Large intestine (tissue), 3 donors: ENCODE results near the gene HEATR5A. TPM values are rescaled to one million over a fixed set of nuclear protein-coding genes. Genes with fewer than 3 reads are reported as not detected.
"Not testable (repeated sequence)": the region's sequence is repeated elsewhere in the genome, so short reads cannot be mapped to it uniquely, and the experiment has no call there.

Experiments
- DNase-seq, 2 donors: peaks; one replicate each; pipeline versions ENCODE4 v3.0.0 to v3.0.0-alpha.2; 2013
- H3K27ac ChIP-seq: one replicate; pipeline ENCODE4 v1.5.1; 2013; ENCODE audit warnings: low read length
- H3K27me3 ChIP-seq: 2 replicates; pipeline ENCODE4 v1.6.1; 2013; ENCODE audit warnings: low read length; ENCODE audit not compliant: control insufficient read depth, insufficient read depth
- H3K36me3 ChIP-seq: 2 replicates; pipeline ENCODE4 v1.6.1; 2013; ENCODE audit warnings: low read length; ENCODE audit not compliant: control insufficient read depth, insufficient read depth
- H3K4me1 ChIP-seq: one replicate; pipeline ENCODE4 v1.6.1; 2013; ENCODE audit warnings: low read length; ENCODE audit not compliant: control insufficient read depth, insufficient read depth
- H3K4me3 ChIP-seq: one replicate; pipeline ENCODE4 v1.5.1; 2013; ENCODE audit warnings: low read length
- H3K9me3 ChIP-seq: one replicate; pipeline ENCODE4 v1.6.1; 2013; ENCODE audit warnings: mild to moderate bottlenecking, low read depth, low read length, moderate library complexity; ENCODE audit not compliant: control insufficient read depth
- WGBS: methylation state at CpG from one replicate; pipeline ENCODE4 v1.1.5; 2013; ENCODE audit warnings: low lambda C conversion rate; ENCODE audit not compliant: insufficient coverage; 5-methylcytosine and 5-hydroxymethylcytosine counted together
- polyA plus RNA-seq: library from polyadenylated mRNA; unstranded; fragments of 120-200 nt; gene quantifications from one replicate; pipeline ENCODE4 v1.2.1, GENCODE V29; 2013

HEATR5A gene
- polyA plus RNA-seq, 1 donor: 23.7 TPM

DNA sequence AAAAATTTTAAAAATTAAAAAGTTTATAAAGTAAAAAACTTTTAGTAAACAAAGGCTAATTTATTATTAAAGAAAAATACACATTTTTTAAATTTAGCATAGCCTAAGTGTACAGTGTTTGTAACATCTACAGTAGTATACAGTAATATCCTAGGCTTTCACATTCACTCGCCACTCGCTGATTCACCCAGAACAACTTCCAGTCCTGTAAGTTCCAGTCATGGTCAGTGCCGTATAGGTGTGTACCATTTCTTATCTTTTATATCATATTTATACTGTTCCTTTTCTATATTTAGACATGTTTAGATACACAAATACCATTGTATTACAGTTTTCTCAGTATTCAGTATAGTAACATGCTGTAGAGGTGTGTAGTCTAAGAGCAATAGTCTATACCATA lies 28.9 kb downstream of the HEATR5A start:
- Histone ChIP-seq H3K9me3 (no peaks in the 10 kb centered on the region), H3K27me3 (no peaks in the 10 kb centered on the region), H3K4me3 (no peak overlapping the region), H3K36me3 (peaks cover 27% of the 10 kb centered on the region), H3K27ac (no peak overlapping the region), H3K4me1 (no peaks in the 10 kb centered on the region)
- no peak for DNase-seq
- WGBS: 100% methylated on average over 2 of the region's 3 CpGs

DNA sequence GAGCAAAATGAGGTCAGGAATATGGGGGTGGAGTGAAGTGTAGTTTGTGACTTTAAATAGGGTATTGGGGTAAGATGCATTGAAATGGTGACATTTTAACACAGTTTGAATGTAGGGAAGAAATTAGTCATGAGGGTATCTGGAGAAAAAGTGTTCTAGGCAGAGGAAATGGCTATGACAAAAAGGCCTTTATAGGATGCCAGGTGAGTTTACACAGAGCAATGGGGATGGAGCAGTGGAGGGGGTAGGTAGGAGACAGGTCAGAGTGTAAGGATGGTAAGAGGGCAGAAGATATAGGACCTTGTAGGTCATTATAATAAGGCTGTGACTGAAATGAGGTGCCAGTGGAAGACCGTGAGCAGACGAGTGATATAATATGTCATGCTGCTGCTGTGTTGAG lies 30.4 kb downstream of the HEATR5A start:
- H3K36me3 ChIP-seq: peaks cover 24% of the 10 kb centered on the region

DNA sequence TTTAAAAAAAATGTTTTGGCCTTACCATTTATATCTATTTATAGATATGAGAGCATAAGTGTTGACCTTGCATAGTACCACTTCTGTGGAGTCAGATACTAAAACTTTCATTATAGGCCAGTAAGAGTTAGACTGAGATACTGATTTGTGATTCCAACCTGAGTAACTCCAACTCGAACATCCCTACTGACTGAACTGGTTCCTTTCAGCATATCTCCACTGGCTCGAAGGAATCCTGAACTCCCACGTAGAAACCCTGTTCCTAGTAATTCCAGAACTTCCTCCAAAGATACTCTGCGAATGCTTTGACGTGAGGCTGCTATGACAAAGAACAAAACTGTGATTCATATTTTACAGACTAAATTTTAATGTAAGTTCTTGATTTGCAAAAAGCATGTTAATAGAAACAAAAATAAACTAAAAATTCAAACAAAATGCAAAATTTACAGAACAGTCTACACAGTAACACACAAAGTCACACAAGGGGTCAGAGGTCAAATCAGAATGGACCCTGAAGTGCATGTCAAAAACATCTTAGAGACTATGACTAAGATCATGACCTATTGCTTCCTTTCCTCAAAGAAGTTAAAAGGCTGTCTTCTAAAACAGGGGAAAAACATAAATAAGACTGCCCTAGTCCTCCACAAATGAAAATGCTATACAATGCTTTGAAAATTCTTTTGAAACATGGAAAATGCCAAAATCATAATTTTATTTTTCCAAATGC lies 31.5 kb downstream of the HEATR5A start:
- H3K4me3 ChIP-seq: no peak overlapping the region
- H3K27me3 ChIP-seq: no peaks in the 10 kb centered on the region
- peaks cover 26% of the 10 kb centered on the region for H3K36me3 ChIP-seq
- no peaks in the 10 kb centered on the region for H3K9me3 ChIP-seq
- no peaks in the 10 kb centered on the region for H3K4me1 ChIP-seq
- no CpG with 5 or more reads among the region's 5 CpGs for WGBS
- peak in 1 of 2 donors; percentile 3 for DNase-seq
- no peak overlapping the region for H3K27ac ChIP-seq

More for the DNA sequence above, 30.4 kb downstream of the HEATR5A start:
- Histone ChIP-seq H3K4me3 (no peak overlapping the region), H3K9me3 (no peaks in the 10 kb centered on the region), H3K4me1 (no peaks in the 10 kb centered on the region), H3K27me3 (no peaks in the 10 kb centered on the region), H3K27ac (no peak overlapping the region)
- no peak for DNase-seq
- WGBS: 85% methylated on average over 2 of the region's 2 CpGs

DNA sequence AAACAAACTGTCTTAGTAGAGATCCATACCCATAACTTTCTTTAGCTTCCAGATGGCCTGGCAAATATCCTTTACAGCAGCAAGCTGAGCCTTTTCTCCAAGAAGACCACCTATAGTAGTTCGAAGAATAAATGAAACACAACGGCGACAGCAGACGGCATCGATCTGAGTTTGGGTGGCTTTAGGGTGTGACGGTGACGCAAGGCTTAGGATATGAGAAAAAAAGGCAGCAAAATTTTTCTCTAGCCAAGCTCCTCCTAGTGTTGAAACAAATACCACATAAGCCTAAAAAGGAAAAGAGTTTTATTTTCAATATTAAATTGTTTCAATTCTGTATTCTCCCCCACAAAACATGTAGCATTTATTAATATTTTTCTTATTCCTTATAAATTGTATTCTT lies 33.3 kb downstream of the HEATR5A start:
- Histone ChIP-seq H3K4me3 (no peak overlapping the region), H3K4me1 (no peaks in the 10 kb centered on the region), H3K9me3 (no peaks in the 10 kb centered on the region), H3K36me3 (peaks cover 30% of the 10 kb centered on the region), H3K27me3 (no peaks in the 10 kb centered on the region), H3K27ac (no peak overlapping the region)
- DNase-seq: no peak
- WGBS: 97% methylated on average over 6 of the region's 7 CpGs

DNA sequence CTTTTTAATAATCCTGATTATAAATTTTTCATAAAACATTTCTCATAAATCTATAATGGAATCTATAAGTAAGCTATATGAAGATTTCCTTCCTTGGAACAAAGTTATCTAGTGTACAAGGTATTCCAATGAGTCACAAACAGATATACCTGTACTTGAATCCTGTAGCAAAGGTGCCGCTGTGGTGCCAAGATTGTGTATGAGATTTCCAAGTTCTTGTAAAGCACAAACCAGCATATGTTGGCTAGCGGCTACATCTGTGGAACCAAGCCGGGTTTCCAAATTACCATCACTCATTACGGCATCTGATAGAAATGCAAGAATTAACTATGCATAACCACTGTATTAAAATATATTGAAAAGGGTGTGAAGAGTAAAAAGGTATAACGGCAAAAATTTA lies 34.1 kb downstream of the HEATR5A start:
- H3K36me3 ChIP-seq: peaks cover 27% of the 10 kb centered on the region
- H3K4me3 ChIP-seq: no peak overlapping the region
- no peak overlapping the region for H3K27ac ChIP-seq
- no peaks in the 10 kb centered on the region for H3K4me1 ChIP-seq
- WGBS: 100% methylated on average over 1 of the region's 5 CpGs
- no peaks in the 10 kb centered on the region for H3K27me3 ChIP-seq
- DNase-seq: no peak
- no peaks in the 10 kb centered on the region for H3K9me3 ChIP-seq

DNA sequence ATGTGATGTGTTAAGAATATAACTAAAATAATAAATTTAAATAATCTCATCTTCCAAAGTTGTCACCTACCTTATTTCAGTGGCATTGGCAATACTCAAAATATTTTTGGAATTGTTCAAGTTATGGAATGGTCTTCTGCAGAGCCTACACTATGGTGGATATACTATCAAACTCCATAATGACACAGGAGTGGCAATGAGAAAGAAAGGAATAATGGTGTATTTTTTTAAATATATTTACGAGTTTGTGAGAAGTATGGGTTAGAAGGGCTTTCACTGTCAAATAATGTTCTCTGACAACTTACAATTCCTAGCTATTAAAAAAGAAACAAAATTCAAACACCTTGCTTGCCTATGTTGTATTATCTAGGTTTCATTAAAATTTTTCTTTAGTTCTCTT lies 38.1 kb downstream of the HEATR5A start:
- Histone ChIP-seq H3K4me1 (no peaks in the 10 kb centered on the region), H3K36me3 (peaks cover 30% of the 10 kb centered on the region), H3K4me3 (no peak overlapping the region), H3K27me3 (no peaks in the 10 kb centered on the region), H3K27ac (no peak overlapping the region), H3K9me3 (no peaks in the 10 kb centered on the region)
- DNase-seq: no peak
- no CpG with 5 or more reads among the region's 1 CpG for WGBS

DNA sequence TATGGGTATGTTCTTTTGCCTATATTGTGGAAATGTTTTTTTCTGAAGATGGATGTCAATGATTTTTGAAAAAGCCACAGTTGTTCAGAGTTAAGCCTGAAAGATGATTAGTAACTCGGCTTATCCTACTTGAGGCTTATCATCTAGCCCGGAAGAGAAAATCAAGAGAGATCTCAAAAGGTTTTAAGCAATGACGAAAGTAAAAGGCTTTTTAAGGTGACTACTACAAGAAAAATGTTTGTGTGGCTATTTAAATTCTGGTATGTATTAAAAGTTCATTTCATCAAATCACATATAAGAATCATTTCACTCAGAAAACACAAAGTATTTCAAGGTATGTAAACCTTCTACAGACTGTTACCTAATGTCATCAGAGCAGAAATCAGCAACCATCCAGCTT lies 40.2 kb downstream of the HEATR5A start:
- H3K27ac ChIP-seq: no peak overlapping the region
- H3K4me3 ChIP-seq: no peak overlapping the region
- no peaks in the 10 kb centered on the region for H3K27me3 ChIP-seq
- no peaks in the 10 kb centered on the region for H3K4me1 ChIP-seq
- H3K36me3 ChIP-seq: peaks cover 32% of the 10 kb centered on the region
- WGBS: 94% methylated on average over 3 of the region's 3 CpGs
- DNase-seq: no peak
- no peaks in the 10 kb centered on the region for H3K9me3 ChIP-seq

DNA sequence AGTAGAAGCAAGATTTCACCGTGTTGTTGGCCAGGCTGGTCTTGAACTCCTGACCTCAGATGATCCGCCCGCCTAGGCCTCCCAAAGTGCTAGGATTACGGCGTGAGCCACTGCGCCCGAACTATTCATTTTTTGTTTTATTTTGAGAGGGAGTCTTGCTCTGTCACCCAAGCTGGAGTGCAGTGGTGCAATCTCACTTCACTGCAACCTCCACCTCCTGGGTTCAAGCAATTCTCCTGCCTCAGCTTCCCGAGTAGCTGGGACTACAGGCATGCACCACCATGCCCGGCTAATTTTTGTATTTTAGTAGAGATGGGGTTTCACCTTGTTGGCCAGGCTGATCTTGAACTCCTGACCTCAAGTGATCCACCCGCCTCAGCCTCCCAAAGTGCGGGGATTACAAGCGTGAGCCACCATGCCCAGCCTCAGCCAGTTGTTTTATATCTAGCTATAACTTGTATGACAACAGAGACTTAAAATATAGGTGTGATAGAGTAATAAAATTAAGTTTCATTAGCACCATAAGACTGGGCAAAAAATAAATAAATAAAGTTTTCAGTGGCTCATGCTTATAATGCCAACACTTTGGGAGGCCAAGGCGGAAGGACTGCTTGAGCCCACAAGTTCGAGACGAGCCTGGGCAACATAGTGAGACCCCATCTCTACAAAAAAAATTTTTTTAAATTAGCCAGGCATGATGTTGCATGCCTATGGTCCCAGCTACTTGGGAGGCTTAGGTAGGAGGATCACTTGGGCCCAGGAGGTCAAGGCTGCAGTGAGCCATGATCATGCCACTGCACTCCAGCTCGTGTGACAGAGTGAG lies 41.0 kb downstream of the HEATR5A start:
- not testable (repeated sequence) for H3K27me3 ChIP-seq, H3K4me3 ChIP-seq, H3K27ac ChIP-seq, H3K9me3 ChIP-seq, DNase-seq, H3K4me1 ChIP-seq
- no CpG with 5 or more reads among the region's 16 CpGs for WGBS
- peaks cover 30% of the 10 kb centered on the region for H3K36me3 ChIP-seq

DNA sequence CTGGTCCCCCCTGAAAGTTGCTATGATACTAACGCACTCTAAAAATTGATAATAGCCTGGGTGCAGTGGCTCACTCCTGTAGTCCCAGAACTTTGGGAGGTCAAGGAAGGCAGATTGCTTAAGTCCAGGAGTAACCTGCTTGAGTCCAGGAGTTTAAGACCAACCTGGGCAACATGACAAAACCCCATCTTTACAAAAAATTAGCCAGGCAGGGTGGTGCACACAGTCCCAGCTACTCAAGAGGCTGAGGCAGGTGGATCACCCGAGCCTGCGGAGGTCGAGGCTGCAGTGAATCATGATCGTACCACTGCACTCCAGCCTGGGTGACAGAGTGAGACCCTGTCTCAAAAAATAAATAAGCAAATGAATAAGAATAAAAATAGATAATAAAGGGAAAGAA lies 42.9 kb downstream of the HEATR5A start:
- 100% methylated on average over 4 of the region's 5 CpGs for WGBS
- Histone ChIP-seq H3K9me3 (no peaks in the 10 kb centered on the region), H3K27me3 (no peaks in the 10 kb centered on the region), H3K4me1 (no peaks in the 10 kb centered on the region), H3K4me3 (no peak overlapping the region), H3K36me3 (peaks cover 24% of the 10 kb centered on the region), H3K27ac (no peak overlapping the region)
- no peak for DNase-seq

DNA sequence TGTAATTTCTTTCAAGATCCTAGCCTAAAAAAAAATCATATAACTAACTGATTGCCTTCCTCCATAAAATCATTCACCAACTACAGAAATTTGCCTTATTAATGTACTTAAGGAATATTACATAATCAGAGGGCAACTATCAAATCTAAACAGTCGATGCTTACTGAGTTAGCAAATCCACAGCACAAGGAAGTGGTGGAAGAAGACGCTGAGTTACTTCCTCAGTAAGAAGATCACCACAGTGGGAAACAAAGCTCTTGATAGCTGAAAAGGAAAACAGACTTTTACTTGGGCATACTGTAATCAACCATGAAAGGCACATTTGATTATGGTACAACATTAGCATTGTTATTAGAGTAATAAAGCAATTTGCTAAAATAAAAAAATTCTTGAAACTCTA lies 48.7 kb downstream of the HEATR5A start:
- DNase-seq: no peak
- WGBS: 100% methylated on average over 1 of the region's 2 CpGs
- Histone ChIP-seq H3K27me3 (no peaks in the 10 kb centered on the region), H3K4me1 (no peaks in the 10 kb centered on the region), H3K36me3 (peaks cover 27% of the 10 kb centered on the region), H3K4me3 (no peak overlapping the region), H3K27ac (no peak overlapping the region), H3K9me3 (no peaks in the 10 kb centered on the region)
